Osteocyte (in vitro differentiated cells): ENCODE measurements around the gene C11orf98. TPM values are rescaled to one million over a fixed set of nuclear protein-coding genes. Genes with fewer than 3 reads are reported as not detected.

ENCODE experiments used
- DNase-seq: peaks from one replicate; pipeline ENCODE4 v3.0.0; 2021; ENCODE audit warnings: mixed read lengths; ENCODE audit not compliant: unreplicated experiment; ENCODE audit errors: extremely low spot score
- H3K27ac Mint-ChIP-seq: one replicate; pipeline ENCODE4 v1.8.0; 2021; ENCODE audit warnings: mild to moderate bottlenecking, mixed read lengths; ENCODE audit not compliant: unreplicated experiment
- H3K27me3 Mint-ChIP-seq: one replicate; pipeline ENCODE4 v1.8.0; 2021; ENCODE audit warnings: mixed read lengths; ENCODE audit not compliant: unreplicated experiment
- H3K36me3 Mint-ChIP-seq: one replicate; pipeline ENCODE4 v1.8.0; 2021; ENCODE audit warnings: mixed read lengths; ENCODE audit not compliant: unreplicated experiment
- H3K4me1 Mint-ChIP-seq: one replicate; pipeline ENCODE4 v1.8.0; 2021; ENCODE audit warnings: mixed read lengths; ENCODE audit not compliant: unreplicated experiment
- H3K4me3 Mint-ChIP-seq: one replicate; pipeline ENCODE4 v1.8.0; 2021; ENCODE audit warnings: mild to moderate bottlenecking, moderate library complexity, mixed read lengths; ENCODE audit not compliant: unreplicated experiment
- H3K9me3 Mint-ChIP-seq: one replicate; pipeline ENCODE4 v1.8.0; 2021; ENCODE audit warnings: mixed read lengths; ENCODE audit not compliant: unreplicated experiment
- total RNA-seq: library from RNA; stranded (reverse); gene quantifications from 2 replicates; pipeline ENCODE4 v1.2.1, GENCODE V29; 2021
- TF ChIP-seq, protein P1 (sequence below): fragments of 200-600 bp; sonication (generic); IDR thresholded peaks from 2 replicates; pipeline ENCODE4 v1.5.0; 2021; ENCODE audit warnings: antibody characterized with exemption, mild to moderate bottlenecking, moderate library complexity

Gene C11orf98
- total RNA-seq, 1 donor from 2014 or later: 56.3 TPM

GRCh38 chr11:62709247-62710000 is 44.4 kb upstream of the C11orf98 start:
- no peaks in the 10 kb centered on the region for H3K9me3 Mint-ChIP-seq
- H3K27ac Mint-ChIP-seq: peak overlapping the region; percentile 100
- peak overlapping the region; percentile 80 for H3K4me3 Mint-ChIP-seq
- DNase-seq: peak; percentile 98
- H3K4me1 Mint-ChIP-seq: peaks cover 52% of the 10 kb centered on the region
- H3K27me3 Mint-ChIP-seq: no peaks in the 10 kb centered on the region
- H3K36me3 Mint-ChIP-seq: peaks cover 16% of the 10 kb centered on the region
- TF ChIP-seq, protein P1, sequence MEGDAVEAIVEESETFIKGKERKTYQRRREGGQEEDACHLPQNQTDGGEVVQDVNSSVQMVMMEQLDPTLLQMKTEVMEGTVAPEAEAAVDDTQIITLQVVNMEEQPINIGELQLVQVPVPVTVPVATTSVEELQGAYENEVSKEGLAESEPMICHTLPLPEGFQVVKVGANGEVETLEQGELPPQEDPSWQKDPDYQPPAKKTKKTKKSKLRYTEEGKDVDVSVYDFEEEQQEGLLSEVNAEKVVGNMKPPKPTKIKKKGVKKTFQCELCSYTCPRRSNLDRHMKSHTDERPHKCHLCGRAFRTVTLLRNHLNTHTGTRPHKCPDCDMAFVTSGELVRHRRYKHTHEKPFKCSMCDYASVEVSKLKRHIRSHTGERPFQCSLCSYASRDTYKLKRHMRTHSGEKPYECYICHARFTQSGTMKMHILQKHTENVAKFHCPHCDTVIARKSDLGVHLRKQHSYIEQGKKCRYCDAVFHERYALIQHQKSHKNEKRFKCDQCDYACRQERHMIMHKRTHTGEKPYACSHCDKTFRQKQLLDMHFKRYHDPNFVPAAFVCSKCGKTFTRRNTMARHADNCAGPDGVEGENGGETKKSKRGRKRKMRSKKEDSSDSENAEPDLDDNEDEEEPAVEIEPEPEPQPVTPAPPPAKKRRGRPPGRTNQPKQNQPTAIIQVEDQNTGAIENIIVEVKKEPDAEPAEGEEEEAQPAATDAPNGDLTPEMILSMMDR: no peak

DNA sequence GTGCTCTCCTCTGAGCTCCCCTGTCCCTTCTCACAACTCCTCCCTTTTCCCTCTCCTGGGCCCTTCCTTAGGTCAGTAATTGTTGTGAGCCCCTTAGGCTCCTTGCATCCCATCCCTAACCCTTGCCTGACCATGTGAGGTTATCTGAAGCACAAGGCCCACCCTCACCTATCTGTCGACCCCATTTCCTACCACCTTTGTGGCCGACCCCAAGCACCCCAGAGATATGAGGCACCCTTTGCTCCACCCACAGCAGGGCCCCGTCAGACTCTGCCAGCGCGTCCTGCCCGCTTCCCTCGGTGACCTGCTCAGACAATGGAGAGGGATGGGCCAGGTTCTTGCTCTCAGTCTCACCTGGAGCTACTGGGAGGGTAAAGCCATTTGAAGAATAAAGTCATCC is 43.8 kb upstream of the C11orf98 start:
- TF ChIP-seq, protein P1: no peak
- Mint-ChIP-seq H3K36me3 (peaks cover 12% of the 10 kb centered on the region), H3K4me3 (peak overlapping the region; percentile 80), H3K27ac (peak overlapping the region; percentile 100), H3K4me1 (peaks cover 50% of the 10 kb centered on the region), H3K27me3 (no peaks in the 10 kb centered on the region), H3K9me3 (no peaks in the 10 kb centered on the region)
- DNase-seq: no peak

DNA sequence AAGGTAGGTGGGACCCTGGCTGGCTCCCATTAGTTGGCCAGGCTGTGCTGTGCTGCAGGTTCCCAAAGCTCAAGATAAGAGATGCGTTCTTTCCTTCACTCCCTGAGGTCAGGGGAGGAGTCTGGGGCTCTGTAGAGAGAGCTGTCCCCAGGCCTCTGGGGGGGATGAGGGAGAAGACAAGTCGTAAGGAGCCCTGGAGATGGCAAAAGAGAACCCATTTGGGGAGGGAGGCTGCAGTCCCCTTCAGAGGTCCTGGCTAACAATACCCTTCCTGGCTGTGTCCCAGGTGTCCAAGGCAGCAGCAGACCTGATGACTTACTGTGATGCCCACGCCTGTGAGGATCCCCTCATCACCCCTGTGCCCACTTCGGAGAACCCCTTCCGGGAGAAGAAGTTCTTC is 43.4 kb upstream of the C11orf98 start:
- Mint-ChIP-seq H3K27ac (peak overlapping the region; percentile 100), H3K9me3 (no peaks in the 10 kb centered on the region), H3K36me3 (peaks cover 12% of the 10 kb centered on the region), H3K4me3 (peak overlapping the region; percentile 80), H3K4me1 (peaks cover 49% of the 10 kb centered on the region), H3K27me3 (no peaks in the 10 kb centered on the region)
- TF ChIP-seq, protein P1: no peak
- DNase-seq: no peak

DNA sequence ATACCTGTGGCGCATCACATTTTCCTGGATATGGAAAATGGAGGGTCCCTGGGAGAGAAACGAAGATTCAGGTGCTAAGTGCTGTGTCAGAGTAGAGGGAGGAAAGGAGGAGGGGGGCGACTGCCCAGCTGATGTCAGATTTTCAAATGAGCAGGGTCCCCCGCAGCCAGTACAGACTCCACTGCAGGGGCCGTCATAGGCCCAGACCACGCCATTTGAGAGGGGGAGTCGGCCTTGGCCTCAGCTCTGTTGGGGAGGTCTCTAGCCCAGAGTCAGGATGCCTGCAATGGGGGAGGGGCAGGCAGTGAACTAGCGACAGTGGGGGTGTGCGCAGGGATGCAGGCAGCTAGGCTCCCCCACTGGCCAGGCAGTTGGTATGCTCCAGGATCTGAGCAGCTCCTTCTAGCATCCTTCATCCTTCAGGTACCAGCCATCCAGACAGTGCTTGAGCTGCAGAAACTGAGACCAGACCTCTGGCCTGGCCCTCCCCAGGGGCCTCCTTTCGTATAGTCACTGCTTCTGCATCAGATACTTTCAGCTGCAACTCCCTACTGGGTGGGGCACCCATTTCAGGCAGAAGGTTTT is 42.4 kb upstream of the C11orf98 start, which contains the start of the genes BSCL2 and GNG3:
TSS of gene BSCL2 (minus strand) at position 148 of the 585 bp plus-strand sequence. CDS start 229 bp downstream, outside the sequence.
TSS of gene GNG3 (plus strand) at position 400 of the 585 bp plus-strand sequence. CDS start 620 bp downstream, outside the sequence.
- Mint-ChIP-seq H3K4me1 (peaks cover 46% of the 10 kb centered on the region), H3K27me3 (no peaks in the 10 kb centered on the region), H3K9me3 (no peaks in the 10 kb centered on the region), H3K36me3 (peaks cover 11% of the 10 kb centered on the region), H3K4me3 (peak within 1 kb of the TSS; percentile 94), H3K27ac (peak within 1 kb of the TSS; percentile 65)
- no peak for DNase-seq
- TF ChIP-seq, protein P1: no peak

GRCh38 chr11:62706850-62707247 is 41.8 kb upstream of the C11orf98 start:
- DNase-seq: no peak
- H3K4me1 Mint-ChIP-seq: peaks cover 46% of the 10 kb centered on the region
- H3K4me3 Mint-ChIP-seq: peak overlapping the region; percentile 94
- H3K9me3 Mint-ChIP-seq: no peaks in the 10 kb centered on the region
- peaks cover 8% of the 10 kb centered on the region for H3K36me3 Mint-ChIP-seq
- H3K27ac Mint-ChIP-seq: peak overlapping the region; percentile 65
- TF ChIP-seq, protein P1: no peak
- no peaks in the 10 kb centered on the region for H3K27me3 Mint-ChIP-seq
